HS-5 (cell line): Measurements from ENCODE around the gene KRTAP1-3.
"Not testable (repeated sequence)": the region's sequence is repeated elsewhere in the genome, so short reads cannot be mapped to it uniquely, and the experiment has no call there.

Experiments used
- DNase-seq: peaks from one replicate; pipeline ENCODE4 v3.0.0-alpha.2; 2012; ENCODE audit warnings: low read depth

The KRTAP1-3 gene

GRCh38 chr17:41009936-41010335 is 24.7 kb downstream of the KRTAP1-3 start:
- no peak for DNase-seq

- DNase-seq, result no peak
Measured at GRCh38 chr17:41009301-41009760, 25.3 kb downstream of the KRTAP1-3 start.

GRCh38 chr17:41008811-41009210 is 25.9 kb downstream of the KRTAP1-3 start, which contains the start of gene KRTAP3-1:
KRTAP3-1 (minus strand) TSS chr17:41009128; CDS start chr17:41009074, 54 bp downstream.
- no peak for DNase-seq

- no peak for DNase-seq
Measured at GRCh38 chr17:41004397-41004796, 30.3 kb downstream of the KRTAP1-3 start.

GRCh38 chr17:41003926-41004325 is 30.7 kb downstream of the KRTAP1-3 start:
- no peak for DNase-seq

GRCh38 chr17:41002814-41003213 is 31.9 kb downstream of the KRTAP1-3 start:
- DNase-seq, result peak; percentile 46

GRCh38 chr17:41001795-41002194 is 32.9 kb downstream of the KRTAP1-3 start:
- DNase-seq, result no peak

- not testable (repeated sequence) for DNase-seq
Measured at GRCh38 chr17:40999563-40999962, 35.1 kb downstream of the KRTAP1-3 start, which contains the start of gene KRTAP3-2. KRTAP3-2 (minus strand) TSS chr17:40999906; CDS start chr17:40999853, 53 bp downstream.

GRCh38 chr17:40997361-40997760 is 37.3 kb downstream of the KRTAP1-3 start:
- no peak for DNase-seq

GRCh38 chr17:40996829-40997228 is 37.8 kb downstream of the KRTAP1-3 start:
- DNase-seq, result no peak

- DNase-seq, result no peak
Measured at GRCh38 chr17:40995116-40995515, 39.6 kb downstream of the KRTAP1-3 start.

GRCh38 chr17:40993839-40994238 is 40.8 kb downstream of the KRTAP1-3 start, which contains the start of gene KRTAP3-3:
KRTAP3-3 (minus strand) TSS chr17:40994164; CDS start chr17:40994097, 67 bp downstream.
- no peak for DNase-seq

- no peak for DNase-seq
Measured at GRCh38 chr17:40993084-40993483, 41.6 kb downstream of the KRTAP1-3 start.

- DNase-seq, result no peak
Measured at GRCh38 chr17:40992666-40993065, 42.0 kb downstream of the KRTAP1-3 start.

GRCh38 chr17:40986920-40987319 is 47.8 kb downstream of the KRTAP1-3 start:
- no peak for DNase-seq

- DNase-seq, result no peak
Measured at GRCh38 chr17:40984226-40984625, 50.4 kb downstream of the KRTAP1-3 start, which contains the start of gene KRT40. KRT40 (minus strand) TSS chr17:40984326; CDS start chr17:40984273, 53 bp downstream.
